Astrocyte (in vitro differentiated cells and primary cell): ENCODE measurements around the gene FAM162B.

Experiments
- CTCF ChIP-seq: IDR thresholded peaks from 2 replicates; pipeline ENCODE4 v1.5.1; 2011; ENCODE audit warnings: low read depth, mild to moderate bottlenecking, inconsistent platforms, low read length, moderate library complexity; ENCODE audit not compliant: insufficient read depth
- EZH2 ChIP-seq: IDR thresholded peaks from 2 replicates; pipeline ENCODE4 v1.6.1; 2012; ENCODE audit warnings: mild to moderate bottlenecking, low read length, inconsistent platforms; ENCODE audit not compliant: insufficient read depth

- TF ChIP-seq CTCF (no peak), EZH2 (no peak)
Observed at GRCh38 chr6:116763048-116763447, 2.5 kb downstream of the FAM162B start.
